Mucosa of descending colon (tissue), 3 donors: ENCODE measurements around the gene SEMA6A. TPM values are rescaled to one million over a fixed set of nuclear protein-coding genes. Genes with fewer than 3 reads are reported as not detected.

Experiments used
- ATAC-seq: fragments of 200-7000 bp; cut with Tn5 transposase; one replicate; pipeline ENCODE4 v1.9.1; 2020; ENCODE audit warnings: mild to moderate bottlenecking, moderate library complexity
- DNase-seq, 3 donors: peaks; one replicate each; pipeline ENCODE4 v3.0.0-alpha.2; 2020
- H3K36me3 ChIP-seq: fragments of 200-600 bp; one replicate; pipeline ENCODE4 v1.8.0; 2021; ENCODE audit warnings: low read depth, mild to moderate bottlenecking
- H3K4me1 ChIP-seq: fragments of 200-600 bp; one replicate; pipeline ENCODE4 v1.8.0; 2021; ENCODE audit warnings: low read depth, mild to moderate bottlenecking
- H3K4me3 ChIP-seq: fragments of 200-600 bp; one replicate; pipeline ENCODE4 v1.8.0; 2021; ENCODE audit warnings: mild to moderate bottlenecking
- H3K9me3 ChIP-seq: fragments of 200-600 bp; one replicate; pipeline ENCODE4 v1.8.0; 2021; ENCODE audit warnings: mild to moderate bottlenecking
- intact Hi-C, 2 donors: fragments of 100-400 bp; cut with DNase I in 1 of 2; cut with micrococcal nuclease in 1 of 2; formaldehyde crosslinking; loops; one replicate each; pipeline versions ENCODE4 v1.11.0 to v1.11.1; 2022; cut with DNase I, micrococcal nuclease
- total RNA-seq, 3 donors: library from RNA; stranded (reverse); fragmentation: NEBNext Ultra II Directional in 2 of 3; extraction: Animal tissue kit (Norgen Biotek cat#: 25700) in 2 of 3; gene quantifications; one replicate each; pipeline versions ENCODE4 v1.2.1 to v1.2.4, GENCODE V29; 2021 to 2023
- TF ChIP-seq, protein P1 (sequence below): fragments of 200-600 bp; IDR thresholded peaks from one replicate; pipeline ENCODE4 v1.8.0; 2022; ENCODE audit warnings: antibody characterized with exemption, mild to moderate bottlenecking
- donor health status: DM: no; HTN: no; CAD: no; lungs with moderate emphysema.
- donor health status: DM: no; HTN: no; CAD: no.
- donor health status: DM: no; HTN: yes; CAD: no.

The SEMA6A gene
- total RNA-seq, 3 donors from 2014 or later: 90.0 to 137 (median 106) TPM

DNA sequence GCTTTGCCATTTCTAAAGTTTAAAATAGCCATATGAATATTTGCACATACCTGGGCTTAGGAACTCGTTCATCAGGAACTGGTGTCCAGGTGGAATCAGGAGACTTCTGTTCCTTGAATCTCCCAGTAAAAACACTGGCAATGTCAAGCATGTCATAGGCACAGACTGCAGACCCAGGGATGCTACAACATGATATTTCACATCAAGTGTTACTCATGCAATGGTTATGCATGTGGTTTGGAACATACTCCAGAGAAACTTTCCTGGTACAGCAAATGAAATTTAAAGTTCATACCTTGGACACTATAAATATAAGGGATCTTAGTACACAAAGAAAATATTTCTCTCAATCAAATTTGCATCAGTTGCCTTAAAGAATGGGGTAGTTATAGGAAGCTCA is 92.2 kb downstream of the SEMA6A start:
- no peaks in the 10 kb centered on the region for H3K36me3 ChIP-seq
- peaks cover 1% of the 10 kb centered on the region for H3K9me3 ChIP-seq
- TF ChIP-seq, protein P1, sequence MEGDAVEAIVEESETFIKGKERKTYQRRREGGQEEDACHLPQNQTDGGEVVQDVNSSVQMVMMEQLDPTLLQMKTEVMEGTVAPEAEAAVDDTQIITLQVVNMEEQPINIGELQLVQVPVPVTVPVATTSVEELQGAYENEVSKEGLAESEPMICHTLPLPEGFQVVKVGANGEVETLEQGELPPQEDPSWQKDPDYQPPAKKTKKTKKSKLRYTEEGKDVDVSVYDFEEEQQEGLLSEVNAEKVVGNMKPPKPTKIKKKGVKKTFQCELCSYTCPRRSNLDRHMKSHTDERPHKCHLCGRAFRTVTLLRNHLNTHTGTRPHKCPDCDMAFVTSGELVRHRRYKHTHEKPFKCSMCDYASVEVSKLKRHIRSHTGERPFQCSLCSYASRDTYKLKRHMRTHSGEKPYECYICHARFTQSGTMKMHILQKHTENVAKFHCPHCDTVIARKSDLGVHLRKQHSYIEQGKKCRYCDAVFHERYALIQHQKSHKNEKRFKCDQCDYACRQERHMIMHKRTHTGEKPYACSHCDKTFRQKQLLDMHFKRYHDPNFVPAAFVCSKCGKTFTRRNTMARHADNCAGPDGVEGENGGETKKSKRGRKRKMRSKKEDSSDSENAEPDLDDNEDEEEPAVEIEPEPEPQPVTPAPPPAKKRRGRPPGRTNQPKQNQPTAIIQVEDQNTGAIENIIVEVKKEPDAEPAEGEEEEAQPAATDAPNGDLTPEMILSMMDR: no peak
- ATAC-seq (no peak), DNase-seq (no peak)
- H3K4me1 ChIP-seq: no peaks in the 10 kb centered on the region
- H3K4me3 ChIP-seq: no peak overlapping the region
- intact Hi-C loops: no loop called here

DNA sequence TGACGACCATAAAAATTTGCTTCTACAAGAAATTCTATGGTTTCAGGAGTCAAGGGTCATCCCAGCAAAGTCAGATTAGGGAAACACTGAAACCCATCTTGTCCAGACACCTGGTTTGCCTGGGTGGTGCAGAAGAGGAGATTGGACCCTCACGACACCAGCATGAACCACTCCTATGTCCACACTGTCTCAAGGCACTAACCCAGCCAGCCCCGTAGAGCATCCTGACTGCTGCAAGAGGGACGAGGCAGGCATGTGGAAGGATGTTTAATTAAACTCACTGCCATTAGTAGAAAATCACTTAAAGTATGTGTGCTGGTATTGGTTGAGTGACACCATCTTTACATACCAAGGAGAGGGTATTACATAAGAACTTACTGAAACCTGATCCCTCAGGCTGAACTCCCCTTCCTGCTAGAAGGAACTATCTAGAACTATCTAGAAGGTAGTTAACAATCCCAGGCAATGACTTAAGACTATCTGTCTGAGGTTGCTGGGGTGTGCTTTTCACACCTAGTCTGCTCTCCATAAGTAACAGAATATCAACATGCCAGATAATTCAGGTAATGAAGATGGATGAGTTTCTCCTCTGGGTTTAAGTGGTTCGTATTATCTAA is 93.6 kb downstream of the SEMA6A start:
- Histone ChIP-seq H3K4me3 (no peak overlapping the region), H3K4me1 (no peaks in the 10 kb centered on the region), H3K36me3 (peaks cover 7% of the 10 kb centered on the region), H3K9me3 (peaks cover 7% of the 10 kb centered on the region)
- no peak for ATAC-seq
- TF ChIP-seq, protein P1: no peak
- intact Hi-C loops: no loop called here
- no peak for DNase-seq

DNA sequence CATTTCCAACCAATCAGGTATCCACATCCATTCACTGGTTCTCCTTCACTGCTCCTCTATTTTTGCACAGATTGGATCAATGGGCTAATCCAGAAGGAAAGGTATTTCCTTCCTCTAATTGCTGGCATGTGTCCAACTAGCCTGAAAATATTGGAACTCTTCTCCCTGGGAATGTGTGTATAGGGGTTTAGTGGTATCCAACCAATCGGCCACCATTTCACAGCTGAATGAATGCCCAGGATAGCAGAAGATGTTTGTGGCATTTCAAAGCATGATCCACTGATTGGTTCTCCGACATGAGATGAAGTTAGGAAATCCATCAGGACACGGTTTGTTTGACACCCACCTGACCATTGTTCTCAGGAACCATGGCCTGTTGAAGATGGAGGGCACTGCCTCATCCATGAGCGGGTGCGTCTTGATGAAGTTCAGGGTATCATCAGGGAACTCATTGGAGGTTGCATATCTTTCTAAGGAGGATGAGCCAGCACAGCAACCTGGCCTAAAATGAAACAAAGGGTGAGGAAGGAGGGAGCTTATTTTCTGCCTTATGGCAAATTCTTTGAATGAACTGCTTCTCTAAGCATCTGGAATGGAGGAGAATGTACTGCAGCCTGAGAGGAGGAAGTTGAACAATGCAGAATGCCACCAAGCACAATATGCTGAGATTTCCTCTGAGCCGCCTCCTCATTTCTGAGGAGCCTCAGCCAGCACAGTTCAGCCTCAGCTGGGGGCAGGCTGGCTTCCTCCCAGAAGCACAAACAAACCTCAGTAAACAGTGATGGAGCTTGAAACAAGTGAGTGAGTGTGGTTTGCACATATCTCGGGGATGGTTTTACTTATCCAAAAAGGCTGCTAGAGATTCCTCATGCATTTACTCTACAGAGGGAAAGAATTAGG is 94.6 kb downstream of the SEMA6A start:
- peaks cover 7% of the 10 kb centered on the region for H3K36me3 ChIP-seq
- TF ChIP-seq, protein P1: no peak
- DNase-seq: no peak
- ATAC-seq: no peak
- intact Hi-C loops: no loop called here
- H3K9me3 ChIP-seq: peaks cover 7% of the 10 kb centered on the region
- H3K4me3 ChIP-seq: no peak overlapping the region
- H3K4me1 ChIP-seq: no peaks in the 10 kb centered on the region

DNA sequence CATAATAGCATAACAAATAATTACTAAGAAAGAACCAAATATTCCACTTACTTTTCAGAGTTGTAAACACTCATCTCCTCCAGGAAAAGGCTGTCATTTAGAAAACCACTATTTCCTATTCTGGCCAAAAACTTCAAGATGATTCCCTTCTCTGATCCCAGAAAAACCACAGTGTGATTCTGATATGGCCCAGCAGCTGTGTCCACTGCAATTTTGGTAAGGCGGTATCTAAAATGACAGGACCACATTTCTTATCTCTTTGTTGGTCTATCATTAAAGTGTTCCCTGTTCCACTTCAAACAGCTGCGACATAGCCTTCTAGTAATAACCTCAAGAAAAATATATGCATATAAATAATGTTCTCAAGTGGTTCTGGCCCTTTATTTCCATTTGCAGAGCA is 96.1 kb downstream of the SEMA6A start:
- H3K36me3 ChIP-seq: peaks cover 7% of the 10 kb centered on the region
- ATAC-seq: no peak

DNA sequence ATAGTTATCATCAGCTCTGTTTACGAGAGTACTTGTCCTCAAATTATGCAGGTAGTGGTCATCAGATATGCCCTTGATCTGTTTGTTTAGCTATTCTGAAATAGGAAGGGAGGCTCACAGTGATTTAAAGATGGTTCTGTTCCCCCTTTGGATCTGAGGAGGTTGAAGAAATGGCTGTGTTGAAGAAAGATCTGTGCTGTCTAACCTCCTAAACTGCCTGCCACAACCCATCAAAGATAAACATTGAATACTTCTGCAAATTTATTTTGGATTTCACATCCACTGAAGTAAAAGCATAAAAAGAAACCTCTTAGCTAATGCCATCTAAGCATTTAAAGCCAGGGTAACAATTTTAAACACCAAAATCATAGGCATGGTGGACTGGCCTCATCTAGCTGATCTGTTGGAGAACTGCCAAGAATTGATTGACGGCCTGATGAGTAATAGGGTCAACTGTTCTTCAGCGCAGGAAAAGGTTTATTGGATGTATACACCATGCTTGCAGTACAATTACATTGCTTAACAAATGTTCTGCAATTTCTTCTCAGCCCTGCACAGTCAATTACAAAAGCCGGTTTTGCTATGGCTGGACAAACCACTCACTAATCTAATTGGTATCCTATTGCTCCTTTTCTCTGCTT is 97.6 kb downstream of the SEMA6A start:
- intact Hi-C loops: no loop called here
- DNase-seq (no peak), ATAC-seq (no peak)
- Histone ChIP-seq H3K4me3 (no peak overlapping the region), H3K9me3 (peaks cover 7% of the 10 kb centered on the region), H3K4me1 (no peaks in the 10 kb centered on the region), H3K36me3 (peaks cover 7% of the 10 kb centered on the region)
- TF ChIP-seq, protein P1: no peak

More for the DNA sequence above, 96.1 kb downstream of the SEMA6A start:
- Histone ChIP-seq H3K4me3 (no peak overlapping the region), H3K4me1 (no peaks in the 10 kb centered on the region), H3K9me3 (peaks cover 7% of the 10 kb centered on the region)
- TF ChIP-seq, protein P1: no peak
- intact Hi-C loops: no loop called here
- no peak for DNase-seq
